HG02981 (cell line): Measurements from ENCODE around the gene MAOB.
"Not testable (repeated sequence)": the region's sequence is repeated elsewhere in the genome, so short reads cannot be mapped to it uniquely, and the experiment has no call there.

ENCODE experiments used
- ATAC-seq: cut with Tn5 transposase; IDR thresholded peaks from one replicate; pipeline ENCODE4 v1.9.1; 2021; ENCODE audit warnings: mild to moderate bottlenecking, moderate library complexity; ENCODE audit not compliant: unreplicated experiment

Gene MAOB

GRCh38 chrX:43882294-43882681, at the start of gene MAOB:
Gene MAOB (minus strand): TSS chrX:43882450. CDS start chrX:43882299, 151 bp downstream.
- no peak for ATAC-seq

GRCh38 chrX:43922032-43922431, 39.8 kb upstream of the MAOB start:
- ATAC-seq = not testable (repeated sequence)

- not testable (repeated sequence) for ATAC-seq
These were observed 28.5 kb upstream of the MAOB start for GRCh38 chrX:43910772-43911171.

DNA sequence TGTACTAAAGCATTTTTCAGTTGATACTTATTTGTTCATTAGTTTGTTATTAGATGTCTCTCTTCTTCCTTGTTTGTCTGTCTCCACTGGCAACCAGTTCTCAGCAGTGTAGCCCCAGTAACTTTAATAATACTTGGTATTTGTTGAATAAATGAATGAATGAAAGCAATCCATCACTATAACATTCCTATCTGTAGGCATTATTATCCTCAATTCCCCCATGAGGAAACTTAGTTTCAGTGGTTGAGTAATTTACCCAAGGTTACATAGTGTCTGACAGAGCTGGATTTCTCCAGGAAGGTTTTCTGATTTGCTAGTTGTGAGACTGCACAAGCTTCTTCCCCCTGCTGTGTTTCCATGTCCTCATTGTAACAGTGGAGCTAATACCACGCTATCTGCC, 27.8 kb upstream of the MAOB start:
- no peak for ATAC-seq

GRCh38 chrX:43909141-43909540, 26.9 kb upstream of the MAOB start:
- no peak for ATAC-seq

DNA sequence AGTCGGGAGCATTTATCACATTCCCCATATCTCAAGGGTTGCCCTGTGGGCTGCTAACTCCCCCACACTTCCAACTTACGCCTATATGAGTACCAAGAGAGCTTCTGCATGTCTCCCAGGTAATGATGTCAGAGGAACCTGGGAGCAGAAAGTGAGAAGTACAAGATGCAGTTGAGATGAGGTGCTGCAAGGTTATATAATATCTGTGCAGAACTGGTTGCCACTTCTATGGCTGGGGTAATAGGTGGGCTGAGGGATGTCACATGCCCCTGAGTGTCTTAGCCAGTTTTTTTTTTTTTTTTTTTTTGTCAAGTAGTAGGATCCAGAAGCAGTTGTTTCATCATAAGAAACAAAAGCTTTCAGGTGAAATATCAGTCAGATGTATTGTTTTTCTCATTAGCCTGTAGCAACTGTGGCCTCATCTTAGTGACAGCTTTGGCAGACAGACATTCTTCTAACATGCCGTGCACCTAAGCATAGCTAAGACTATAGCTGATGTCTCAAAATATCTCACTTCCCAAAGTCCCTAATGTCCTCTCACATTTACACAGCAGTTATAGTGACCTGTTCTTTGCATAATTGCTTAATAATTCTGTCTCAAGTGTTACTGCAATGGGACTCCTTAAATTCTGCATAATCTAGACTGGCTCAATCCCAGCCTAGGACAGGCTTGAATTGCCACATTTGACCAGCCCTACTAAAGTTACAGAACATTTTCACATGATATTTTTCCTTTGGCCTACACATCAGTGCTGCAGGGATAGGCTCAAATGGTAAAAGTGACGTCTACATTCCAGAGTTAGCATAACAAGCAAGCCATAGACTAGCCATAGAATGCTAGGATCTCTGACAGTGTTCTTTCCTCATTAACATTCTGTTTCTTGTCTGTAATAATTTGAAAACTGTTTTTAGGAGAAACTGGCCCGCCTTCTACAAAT, 17.9 kb upstream of the MAOB start:
- no peak for ATAC-seq

DNA sequence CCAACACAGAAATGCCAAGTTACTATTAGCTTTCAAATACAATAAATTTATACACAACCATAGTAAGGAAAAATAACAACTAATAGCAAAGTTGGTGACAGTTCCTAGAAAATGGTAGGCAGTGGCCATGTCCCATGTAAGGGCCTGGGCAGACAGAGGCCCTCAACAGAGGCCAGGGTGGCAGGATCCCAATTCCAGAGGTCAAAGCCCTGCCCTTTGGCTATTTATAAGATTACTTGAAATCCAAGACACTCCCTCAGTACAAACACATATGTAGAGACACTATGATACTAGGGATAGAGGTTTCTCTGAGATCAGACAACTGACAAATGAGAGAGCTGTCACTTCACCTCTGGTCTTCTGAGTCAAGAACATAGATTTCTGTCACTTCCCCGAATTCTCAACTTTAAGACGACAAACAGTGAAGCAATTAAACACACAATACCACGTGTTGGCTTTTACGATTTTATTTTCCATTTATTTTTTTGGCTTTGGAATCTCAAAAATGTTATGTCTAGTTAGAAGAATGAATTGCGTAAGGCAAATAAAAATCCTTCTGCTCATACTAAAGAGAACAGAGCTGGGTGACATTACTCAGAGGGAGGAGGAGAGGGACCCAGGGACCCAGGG, 16.3 kb upstream of the MAOB start:
- ATAC-seq = no peak

GRCh38 chrX:43897290-43897689, 15.0 kb upstream of the MAOB start:
- ATAC-seq = no peak

GRCh38 chrX:43892336-43892870, 10.2 kb upstream of the MAOB start:
- no peak for ATAC-seq

DNA sequence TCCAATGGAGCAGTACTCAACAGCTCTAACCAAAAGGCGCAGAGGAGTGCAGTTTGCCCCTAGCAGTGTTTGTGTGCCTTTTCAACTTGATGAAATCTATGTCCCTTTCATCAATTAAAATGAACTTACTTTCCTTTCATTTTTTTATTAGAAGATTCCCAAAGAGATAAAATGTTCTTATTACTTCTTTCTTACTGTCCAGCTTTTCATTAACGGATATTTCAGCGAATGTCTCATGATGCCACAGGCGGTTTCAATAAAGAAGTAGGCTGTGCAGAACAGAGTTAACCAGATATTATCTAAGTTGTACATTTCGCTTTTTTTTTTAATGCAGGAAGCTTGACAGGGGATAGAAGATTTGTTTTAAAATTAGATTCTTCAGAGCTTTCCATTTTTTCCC, 3.4 kb upstream of the MAOB start:
- no peak for ATAC-seq

DNA sequence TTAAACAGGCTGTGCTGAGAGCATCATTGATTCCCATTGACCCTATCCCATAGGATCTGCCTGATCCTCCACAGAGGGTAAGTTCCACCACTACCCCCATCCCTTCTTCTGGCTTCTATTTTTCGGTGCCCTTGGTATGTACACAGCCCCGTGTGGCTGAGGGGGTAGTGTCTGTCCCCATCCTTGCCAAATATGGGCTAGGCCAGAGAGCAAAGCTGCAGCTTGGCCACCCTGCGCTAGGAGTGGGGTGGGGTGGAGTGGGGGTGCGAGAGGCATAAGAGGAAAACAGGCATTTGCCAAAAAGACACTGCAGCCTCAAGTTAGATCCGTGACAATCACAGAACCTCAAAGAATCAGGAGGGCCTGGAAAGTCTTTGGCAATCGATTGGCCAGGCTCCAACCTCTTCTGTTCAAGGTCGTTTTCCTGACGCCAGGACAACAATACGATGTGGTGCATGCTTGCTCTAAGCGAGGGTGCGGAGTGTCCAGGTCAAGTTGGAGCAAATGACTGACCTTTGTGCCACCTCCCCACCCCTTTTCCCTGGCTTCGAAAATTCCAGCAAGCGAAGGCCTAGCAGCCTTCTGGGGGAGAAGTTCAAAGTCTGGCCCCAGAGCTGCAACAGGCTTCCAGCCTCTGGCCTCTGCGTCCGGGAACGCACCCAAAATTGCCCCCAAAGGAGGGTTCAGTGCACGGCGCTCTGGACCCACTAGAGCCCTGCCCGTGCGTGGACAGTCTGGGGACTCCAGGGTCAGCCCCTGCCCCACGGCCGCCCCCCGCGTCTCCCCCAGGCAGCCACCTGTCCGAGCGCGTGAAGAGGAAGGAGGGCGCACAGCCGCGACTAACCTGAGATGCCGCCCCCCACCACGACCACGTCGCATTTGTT, 598 bp downstream of the MAOB start:
- no peak for ATAC-seq

GRCh38 chrX:43880425-43880824, 1.8 kb downstream of the MAOB start:
- no peak for ATAC-seq

DNA sequence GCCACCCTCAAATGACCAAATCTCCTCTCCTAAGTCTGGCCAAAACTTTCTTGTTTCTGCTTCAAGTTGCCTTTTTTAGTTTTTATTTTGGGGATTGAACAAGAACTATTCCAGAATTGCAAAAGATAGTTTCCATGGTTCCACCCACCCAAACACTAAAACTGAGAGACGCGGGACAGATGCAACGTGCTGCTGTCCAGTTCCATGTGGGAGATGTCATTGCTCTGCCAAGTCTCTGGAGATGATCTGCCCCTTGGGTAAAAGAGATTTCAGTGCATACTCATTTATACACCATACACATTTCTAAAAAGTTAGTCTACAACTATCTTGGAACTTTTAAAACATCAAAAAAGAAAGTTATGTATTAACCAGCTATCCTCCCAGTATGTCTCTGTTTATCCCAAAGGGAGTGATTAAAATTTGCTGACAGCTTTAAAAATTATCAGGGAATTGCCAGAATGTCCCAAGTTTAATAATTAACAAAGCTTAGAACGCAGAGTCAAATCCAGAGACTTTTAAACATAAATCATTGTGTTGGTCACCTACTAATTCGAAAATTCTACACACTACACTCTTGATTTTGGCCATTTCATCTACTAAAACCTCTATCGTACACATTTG, 3.2 kb downstream of the MAOB start:
- no peak for ATAC-seq

- ATAC-seq = no peak
These were observed 5.6 kb downstream of the MAOB start for GRCh38 chrX:43876680-43877079.

DNA sequence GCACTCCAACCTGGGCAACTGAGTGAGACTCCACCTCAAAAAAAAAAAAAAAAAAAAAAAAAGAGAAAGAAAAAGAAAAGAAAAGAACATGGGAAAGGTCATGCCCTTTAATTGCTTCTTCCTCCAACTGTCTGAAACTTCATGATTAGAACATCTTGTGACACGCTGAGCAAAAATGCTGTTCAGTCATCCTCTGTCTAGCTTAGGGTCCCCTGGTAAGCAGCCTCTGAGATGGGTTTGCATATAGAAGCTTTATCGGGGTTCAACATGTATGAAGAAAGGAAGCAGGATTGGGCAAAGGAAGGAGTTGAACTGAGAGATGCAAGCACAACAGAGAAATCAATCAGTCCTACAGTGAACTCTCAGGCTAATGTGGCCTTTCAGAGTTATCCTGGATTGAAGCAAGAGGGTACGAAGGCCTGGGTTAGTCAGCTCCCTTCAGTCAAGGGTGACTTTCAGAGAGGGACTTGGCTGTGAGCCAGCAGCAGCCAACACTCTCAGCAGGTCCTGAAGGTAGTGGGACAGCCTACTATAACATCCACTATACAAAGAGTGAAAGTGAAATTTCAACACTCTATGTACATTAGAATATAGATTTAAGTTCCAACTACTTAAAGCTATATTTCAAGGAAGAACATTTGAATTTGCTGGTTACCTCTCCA, 11.4 kb downstream of the MAOB start:
- ATAC-seq = no peak

- ATAC-seq = no peak
These were observed 12.2 kb downstream of the MAOB start for GRCh38 chrX:43870011-43870410.

DNA sequence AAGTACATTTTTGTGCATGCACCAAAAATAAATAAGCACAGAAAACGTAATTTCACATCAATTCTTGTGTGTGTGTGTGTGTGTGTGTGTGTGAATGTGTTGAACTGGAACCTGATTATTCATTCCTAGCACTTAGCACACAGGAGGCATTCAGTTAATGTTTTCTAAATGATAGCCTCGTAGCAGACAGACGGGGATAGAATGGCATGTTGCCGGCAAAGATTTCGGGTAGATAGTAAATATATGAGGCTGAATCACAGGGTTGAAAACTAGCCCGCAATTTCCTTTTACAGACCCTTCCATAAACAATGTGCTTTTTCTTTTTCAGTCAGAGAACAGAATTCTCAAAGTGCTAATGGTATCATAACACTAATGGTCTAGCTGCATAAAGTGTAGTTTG, 13.5 kb downstream of the MAOB start:
- no peak for ATAC-seq

DNA sequence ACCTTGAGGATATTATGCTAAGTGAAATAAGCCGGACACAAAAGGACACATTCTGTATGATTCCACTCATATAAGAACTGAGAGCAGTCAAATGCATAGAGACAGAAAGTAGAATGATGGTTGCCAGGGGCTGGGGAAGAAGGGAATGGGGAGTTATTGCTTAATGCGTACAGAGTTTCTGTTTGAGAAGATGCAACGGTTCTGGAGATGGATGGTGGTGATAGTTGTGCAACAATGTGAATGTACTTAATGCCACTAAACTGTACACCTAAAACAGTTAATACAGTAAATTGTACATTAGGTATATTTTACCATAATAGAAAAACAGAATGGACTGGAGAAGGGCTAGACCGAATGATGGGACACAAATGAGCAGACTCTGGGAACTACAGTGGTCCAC, 15.8 kb downstream of the MAOB start:
- ATAC-seq = no peak

- ATAC-seq = no peak
These were observed 16.5 kb downstream of the MAOB start for GRCh38 chrX:43865791-43866190.

- ATAC-seq = no peak
These were observed 19.8 kb downstream of the MAOB start for GRCh38 chrX:43862434-43862833.
